ENCODE data around the gene HIVEP3. TPM values are rescaled to one million over a fixed set of nuclear protein-coding genes. Genes with fewer than 3 reads are reported as not detected.

HIVEP3 gene
- total RNA-seq, 1 donor from 2014 or later: 1.2 TPM

DNA sequence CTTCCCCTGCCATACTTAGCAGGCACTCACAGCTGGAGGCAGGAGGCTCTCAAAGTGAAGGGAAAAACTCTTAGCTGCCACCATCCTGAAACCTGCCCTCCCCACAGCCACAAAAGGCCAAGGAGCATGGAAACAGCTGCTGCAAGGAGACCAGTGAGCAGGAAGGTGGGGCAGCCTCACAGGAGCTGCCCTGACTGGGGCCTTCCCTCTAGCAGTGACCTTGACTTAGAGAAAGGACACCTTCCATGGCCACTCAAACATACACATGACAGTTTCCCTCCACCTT is 126.3 kb downstream of the HIVEP3 start:
- peaks cover 3% of the 10 kb centered on the region for H3K27me3 Mint-ChIP-seq (ENCODE audit: low read depth)

DNA sequence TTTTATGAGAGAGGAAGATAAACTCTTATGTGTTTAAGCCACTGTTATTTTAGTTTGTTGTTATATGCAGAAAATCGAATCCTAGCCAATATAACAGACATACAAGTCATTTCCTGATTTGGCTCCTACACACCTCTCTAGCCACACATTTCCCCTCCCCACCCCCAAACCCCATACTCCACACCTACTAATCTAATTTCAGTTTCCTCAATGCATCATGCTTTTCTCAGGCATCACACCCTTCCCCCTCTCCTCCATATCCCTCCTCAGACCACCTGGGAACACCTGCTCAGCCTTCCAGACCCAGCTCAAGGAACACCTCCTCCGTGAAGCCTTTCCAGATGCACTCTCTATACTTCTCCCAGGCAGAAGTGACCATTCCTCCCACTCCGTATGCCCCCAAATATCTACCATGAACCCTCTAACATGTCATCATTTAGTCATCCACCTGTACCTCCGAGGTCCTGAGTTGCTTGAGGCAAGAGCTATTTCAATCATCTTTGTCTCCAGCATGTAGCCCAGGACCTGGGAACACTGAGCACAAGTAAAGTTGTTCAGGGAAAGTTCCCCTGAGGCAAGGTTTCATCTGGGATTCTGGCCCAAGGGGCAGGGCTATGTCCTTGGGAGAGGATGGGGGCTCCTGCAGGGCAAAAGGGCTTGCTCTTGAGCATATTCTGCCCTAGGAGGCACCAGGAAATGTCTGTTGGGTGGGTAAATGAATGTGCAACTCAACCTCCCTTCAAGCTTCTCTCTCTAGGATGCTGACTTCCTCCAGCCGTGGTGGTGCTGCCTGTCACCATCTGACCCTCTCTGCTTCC is 126.8 kb downstream of the HIVEP3 start:
- peaks cover 5% of the 10 kb centered on the region for H3K9me3 Mint-ChIP-seq
- no peak for DNase-seq (ENCODE audit: low read depth, low spot score)
- TF ChIP-seq, protein P1, sequence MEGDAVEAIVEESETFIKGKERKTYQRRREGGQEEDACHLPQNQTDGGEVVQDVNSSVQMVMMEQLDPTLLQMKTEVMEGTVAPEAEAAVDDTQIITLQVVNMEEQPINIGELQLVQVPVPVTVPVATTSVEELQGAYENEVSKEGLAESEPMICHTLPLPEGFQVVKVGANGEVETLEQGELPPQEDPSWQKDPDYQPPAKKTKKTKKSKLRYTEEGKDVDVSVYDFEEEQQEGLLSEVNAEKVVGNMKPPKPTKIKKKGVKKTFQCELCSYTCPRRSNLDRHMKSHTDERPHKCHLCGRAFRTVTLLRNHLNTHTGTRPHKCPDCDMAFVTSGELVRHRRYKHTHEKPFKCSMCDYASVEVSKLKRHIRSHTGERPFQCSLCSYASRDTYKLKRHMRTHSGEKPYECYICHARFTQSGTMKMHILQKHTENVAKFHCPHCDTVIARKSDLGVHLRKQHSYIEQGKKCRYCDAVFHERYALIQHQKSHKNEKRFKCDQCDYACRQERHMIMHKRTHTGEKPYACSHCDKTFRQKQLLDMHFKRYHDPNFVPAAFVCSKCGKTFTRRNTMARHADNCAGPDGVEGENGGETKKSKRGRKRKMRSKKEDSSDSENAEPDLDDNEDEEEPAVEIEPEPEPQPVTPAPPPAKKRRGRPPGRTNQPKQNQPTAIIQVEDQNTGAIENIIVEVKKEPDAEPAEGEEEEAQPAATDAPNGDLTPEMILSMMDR (conservative IDR thresholded peaks at IDR 0.05): no peak
- H3K27ac Mint-ChIP-seq (ENCODE audit: unreplicated experiment): no peak overlapping the region
- no peaks in the 10 kb centered on the region for H3K4me1 Mint-ChIP-seq
- H3K4me3 Mint-ChIP-seq: no peak overlapping the region
- no peaks in the 10 kb centered on the region for H3K36me3 Mint-ChIP-seq (ENCODE audit: low read depth)
- peaks cover 3% of the 10 kb centered on the region for H3K27me3 Mint-ChIP-seq (ENCODE audit: low read depth)

More for the DNA sequence above, 126.3 kb downstream of the HIVEP3 start:
- TF ChIP-seq, protein P1 (conservative IDR thresholded peaks at IDR 0.05): no peak
- no peak overlapping the region for H3K27ac Mint-ChIP-seq (ENCODE audit: unreplicated experiment)
- no peak overlapping the region for H3K4me3 Mint-ChIP-seq
- DNase-seq (ENCODE audit: low read depth, low spot score): no peak
- no peaks in the 10 kb centered on the region for H3K36me3 Mint-ChIP-seq (ENCODE audit: low read depth)
- H3K4me1 Mint-ChIP-seq: no peaks in the 10 kb centered on the region
- peaks cover 5% of the 10 kb centered on the region for H3K9me3 Mint-ChIP-seq

DNA sequence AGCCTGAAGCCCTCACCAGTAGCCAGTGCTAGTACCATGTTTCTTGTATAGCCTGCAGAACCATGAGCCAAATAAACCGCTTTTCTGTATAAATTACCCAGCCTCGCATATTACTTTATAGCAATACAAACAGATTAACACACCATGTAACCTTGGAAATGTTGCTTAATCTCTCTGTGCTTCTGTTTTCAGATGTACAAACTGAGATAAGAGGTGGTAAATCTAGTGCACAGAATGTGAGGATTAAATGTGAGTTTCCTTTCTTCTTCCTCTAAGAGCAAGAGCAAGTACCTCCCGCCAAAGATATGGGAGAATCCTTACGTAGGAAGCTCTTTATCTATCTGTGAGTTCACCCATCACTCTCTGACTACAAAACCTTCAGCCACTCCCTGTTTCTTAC is 128.4 kb downstream of the HIVEP3 start:
- TF ChIP-seq, protein P1 (conservative IDR thresholded peaks at IDR 0.05): no peak
- no peak for DNase-seq (ENCODE audit: low read depth, low spot score)
- H3K4me1 Mint-ChIP-seq: no peaks in the 10 kb centered on the region
- peaks cover 5% of the 10 kb centered on the region for H3K9me3 Mint-ChIP-seq
- no peak overlapping the region for H3K27ac Mint-ChIP-seq (ENCODE audit: unreplicated experiment)
- H3K36me3 Mint-ChIP-seq (ENCODE audit: low read depth): no peaks in the 10 kb centered on the region
- peaks cover 3% of the 10 kb centered on the region for H3K27me3 Mint-ChIP-seq (ENCODE audit: low read depth)
- H3K4me3 Mint-ChIP-seq: no peak overlapping the region

DNA sequence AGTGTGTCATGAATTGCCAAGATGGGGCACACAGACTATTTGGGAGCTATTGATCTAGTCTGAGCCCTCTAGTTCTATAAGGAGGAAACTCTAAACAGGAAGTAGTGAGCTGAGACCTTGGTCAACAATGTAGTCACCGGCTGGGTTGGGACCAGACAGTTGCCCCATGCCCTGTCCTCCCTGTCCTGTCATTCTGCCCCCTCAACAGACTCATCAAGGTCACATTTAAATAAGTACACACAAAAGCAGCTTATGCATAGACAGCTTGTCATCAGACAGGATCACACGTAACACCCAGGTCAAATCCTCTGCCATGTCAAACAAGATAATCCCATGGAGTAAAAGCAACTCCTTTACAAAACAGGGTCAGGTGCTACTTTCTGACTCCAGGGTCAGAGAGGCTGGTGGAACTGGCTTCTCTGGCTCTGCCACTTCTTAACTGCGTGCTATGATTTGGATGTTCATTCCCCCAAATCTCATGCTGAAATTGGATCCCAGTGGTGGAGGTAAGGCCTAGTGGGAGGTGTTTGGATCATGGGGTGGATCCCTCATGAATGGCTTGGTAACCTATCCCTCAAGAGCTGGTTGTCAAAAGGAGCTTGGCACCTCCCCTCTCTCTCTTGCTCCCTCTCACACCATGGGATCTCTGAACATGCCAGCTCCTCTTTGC is 128.9 kb downstream of the HIVEP3 start:
- no peak for DNase-seq (ENCODE audit: low read depth, low spot score)
- Mint-ChIP-seq H3K4me3 (no peak overlapping the region), H3K36me3 (ENCODE audit: low read depth) (no peaks in the 10 kb centered on the region), H3K9me3 (peaks cover 5% of the 10 kb centered on the region), H3K27ac (ENCODE audit: unreplicated experiment) (no peak overlapping the region), H3K27me3 (ENCODE audit: low read depth) (peaks cover 3% of the 10 kb centered on the region), H3K4me1 (no peaks in the 10 kb centered on the region)
- TF ChIP-seq, protein P1 (conservative IDR thresholded peaks at IDR 0.05): no peak

DNA sequence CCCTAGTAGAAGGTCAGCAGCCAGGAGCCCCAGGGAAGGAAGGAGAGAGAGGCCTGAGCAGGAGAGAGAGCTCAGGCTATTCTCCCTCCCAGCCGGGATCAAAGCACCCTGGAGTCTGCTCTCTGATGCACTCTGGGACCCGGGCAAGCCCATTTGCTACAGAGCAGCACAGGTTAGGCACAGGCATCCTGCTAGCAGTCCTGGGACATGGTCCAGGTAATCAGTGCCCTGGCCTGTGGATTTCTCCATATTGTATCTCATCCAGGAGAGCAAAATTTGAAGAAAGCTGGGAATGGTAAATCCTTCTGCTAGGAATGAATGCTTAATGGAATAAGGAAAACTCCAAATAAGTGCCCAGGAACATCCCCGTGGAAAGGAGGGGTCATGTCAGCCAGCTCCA is 130.3 kb downstream of the HIVEP3 start:
- H3K4me1 Mint-ChIP-seq: peaks cover 5% of the 10 kb centered on the region
- peaks cover 7% of the 10 kb centered on the region for H3K27me3 Mint-ChIP-seq (ENCODE audit: low read depth)
- H3K27ac Mint-ChIP-seq (ENCODE audit: unreplicated experiment): no peak overlapping the region
- H3K9me3 Mint-ChIP-seq: peaks cover 3% of the 10 kb centered on the region
- no peaks in the 10 kb centered on the region for H3K36me3 Mint-ChIP-seq (ENCODE audit: low read depth)
- H3K4me3 Mint-ChIP-seq: no peak overlapping the region
- TF ChIP-seq, protein P1 (conservative IDR thresholded peaks at IDR 0.05): no peak
- no peak for DNase-seq (ENCODE audit: low read depth, low spot score)

Measured in neural crest cell (in vitro differentiated cells).